Measurements from ENCODE around the gene GALNT14. TPM values are rescaled to one million over a fixed set of nuclear protein-coding genes. Genes with fewer than 3 reads are reported as not detected.

The GALNT14 gene
- total and polyA plus RNA-seq, 9 donors = 0.28 to 9.8 (median 1.6) TPM; not detected in 3

DNA sequence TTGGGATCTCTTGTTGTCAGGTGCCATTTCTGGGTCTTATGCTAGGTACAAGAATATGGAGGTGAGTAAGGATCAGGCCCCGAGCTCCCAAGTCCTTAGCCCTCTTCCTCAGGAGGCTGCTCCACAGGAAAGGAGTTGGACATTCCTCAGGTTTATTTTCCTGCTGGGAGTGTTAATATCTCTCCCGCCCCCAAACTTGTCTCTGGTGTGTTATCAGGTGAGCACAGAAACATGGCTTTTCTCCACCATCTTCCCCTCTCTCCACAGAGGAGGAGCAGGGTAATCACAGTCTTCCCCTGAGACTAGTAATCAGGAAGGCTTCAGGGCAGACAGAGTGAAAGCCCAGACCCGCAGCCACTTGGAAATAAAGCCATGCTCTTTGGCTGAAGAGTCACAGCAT, 257.7 kb downstream of the GALNT14 start:
- no peaks in the 10 kb centered on the region for H3K9me3 ChIP-seq
- H3K27ac ChIP-seq = no peak overlapping the region
- H3K4me1 ChIP-seq (ENCODE audit: insufficient read depth) = no peaks in the 10 kb centered on the region
- no peak overlapping the region for H3K4me3 ChIP-seq
- H3K36me3 ChIP-seq = no peaks in the 10 kb centered on the region
- WGBS, 3 donors = 56 to 73% (median 56%) methylated on average over 3 of the region's 3 CpGs
- H3K27me3 ChIP-seq = no peaks in the 10 kb centered on the region
- TF ChIP-seq EP300 (IDR thresholded peaks at IDR 0.05) = no peak
- no peak for TF ChIP-seq POLR2A (IDR thresholded peaks at IDR 0.05)
- intact Hi-C loops (cut with DNase I) = no loop called here
- DNase-seq = no peak

DNA sequence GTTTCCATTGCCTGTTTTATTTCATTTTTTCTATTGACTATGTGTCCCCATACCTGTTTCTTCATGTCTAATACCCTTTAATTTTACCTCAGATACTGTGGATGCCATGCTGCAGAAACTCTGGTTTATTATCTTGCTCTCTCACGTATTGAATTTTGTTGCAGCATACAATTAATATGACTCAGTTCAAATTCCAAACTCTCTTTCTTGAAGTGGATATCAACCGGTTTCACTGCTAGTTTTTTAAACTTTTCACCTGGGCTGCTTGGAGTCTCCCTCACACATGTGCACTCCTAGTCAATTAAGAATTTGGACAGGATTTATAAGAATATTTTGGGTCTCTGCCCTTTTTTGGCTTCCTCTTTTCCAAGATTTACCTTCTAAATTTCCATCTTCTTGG, 260.4 kb downstream of the GALNT14 start:
- H3K9me3 ChIP-seq = no peaks in the 10 kb centered on the region
- no peak for DNase-seq
- no peaks in the 10 kb centered on the region for H3K27me3 ChIP-seq
- H3K4me3 ChIP-seq = no peak overlapping the region
- TF ChIP-seq POLR2A (IDR thresholded peaks at IDR 0.05) = no peak
- no peak for TF ChIP-seq EP300 (IDR thresholded peaks at IDR 0.05)
- TF ChIP-seq, protein P1, sequence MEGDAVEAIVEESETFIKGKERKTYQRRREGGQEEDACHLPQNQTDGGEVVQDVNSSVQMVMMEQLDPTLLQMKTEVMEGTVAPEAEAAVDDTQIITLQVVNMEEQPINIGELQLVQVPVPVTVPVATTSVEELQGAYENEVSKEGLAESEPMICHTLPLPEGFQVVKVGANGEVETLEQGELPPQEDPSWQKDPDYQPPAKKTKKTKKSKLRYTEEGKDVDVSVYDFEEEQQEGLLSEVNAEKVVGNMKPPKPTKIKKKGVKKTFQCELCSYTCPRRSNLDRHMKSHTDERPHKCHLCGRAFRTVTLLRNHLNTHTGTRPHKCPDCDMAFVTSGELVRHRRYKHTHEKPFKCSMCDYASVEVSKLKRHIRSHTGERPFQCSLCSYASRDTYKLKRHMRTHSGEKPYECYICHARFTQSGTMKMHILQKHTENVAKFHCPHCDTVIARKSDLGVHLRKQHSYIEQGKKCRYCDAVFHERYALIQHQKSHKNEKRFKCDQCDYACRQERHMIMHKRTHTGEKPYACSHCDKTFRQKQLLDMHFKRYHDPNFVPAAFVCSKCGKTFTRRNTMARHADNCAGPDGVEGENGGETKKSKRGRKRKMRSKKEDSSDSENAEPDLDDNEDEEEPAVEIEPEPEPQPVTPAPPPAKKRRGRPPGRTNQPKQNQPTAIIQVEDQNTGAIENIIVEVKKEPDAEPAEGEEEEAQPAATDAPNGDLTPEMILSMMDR (IDR thresholded peaks at IDR 0.05) = no peak
- no peak overlapping the region for H3K27ac ChIP-seq
- no peaks in the 10 kb centered on the region for H3K36me3 ChIP-seq
- H3K4me1 ChIP-seq (ENCODE audit: insufficient read depth) = no peaks in the 10 kb centered on the region
- 42 to 51% (median 50%) methylated on average over 2 of the region's 2 CpGs for WGBS, 3 donors
- intact Hi-C loops (cut with DNase I) = no loop called here

DNA sequence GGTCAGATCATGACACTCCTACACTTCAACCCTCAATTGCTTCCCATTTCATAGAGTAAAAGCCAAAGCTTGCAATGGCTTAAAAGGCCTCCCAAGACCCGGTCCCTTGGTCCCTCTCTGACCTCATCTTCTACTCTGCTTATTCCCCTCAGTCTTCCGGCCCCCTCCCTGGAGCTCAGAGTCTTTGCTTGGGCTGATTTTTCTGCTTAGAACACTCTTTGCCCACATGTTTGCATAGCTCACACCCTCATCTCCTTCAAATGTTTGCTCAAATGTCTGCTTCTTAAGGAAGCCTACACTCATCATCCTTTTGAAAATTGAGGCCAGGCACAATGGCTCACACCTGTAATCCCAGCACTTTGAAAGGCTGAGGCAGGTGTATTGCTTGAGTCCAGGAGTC, 265.4 kb downstream of the GALNT14 start:
- H3K27ac ChIP-seq = no peak overlapping the region
- TF ChIP-seq, protein P1 (IDR thresholded peaks at IDR 0.05) = no peak
- no peak for TF ChIP-seq EP300 (IDR thresholded peaks at IDR 0.05)
- no peak for TF ChIP-seq POLR2A (IDR thresholded peaks at IDR 0.05)
- H3K27me3 ChIP-seq = no peaks in the 10 kb centered on the region
- intact Hi-C loops (cut with DNase I) = no loop called here
- H3K36me3 ChIP-seq = no peaks in the 10 kb centered on the region
- H3K4me3 ChIP-seq = no peak overlapping the region
- H3K4me1 ChIP-seq (ENCODE audit: insufficient read depth) = no peaks in the 10 kb centered on the region
- no peak for DNase-seq
- WGBS, 3 donors = 65 to 71% (median 66%) methylated on average over 2 of the region's 2 CpGs
- no peaks in the 10 kb centered on the region for H3K9me3 ChIP-seq

DNA sequence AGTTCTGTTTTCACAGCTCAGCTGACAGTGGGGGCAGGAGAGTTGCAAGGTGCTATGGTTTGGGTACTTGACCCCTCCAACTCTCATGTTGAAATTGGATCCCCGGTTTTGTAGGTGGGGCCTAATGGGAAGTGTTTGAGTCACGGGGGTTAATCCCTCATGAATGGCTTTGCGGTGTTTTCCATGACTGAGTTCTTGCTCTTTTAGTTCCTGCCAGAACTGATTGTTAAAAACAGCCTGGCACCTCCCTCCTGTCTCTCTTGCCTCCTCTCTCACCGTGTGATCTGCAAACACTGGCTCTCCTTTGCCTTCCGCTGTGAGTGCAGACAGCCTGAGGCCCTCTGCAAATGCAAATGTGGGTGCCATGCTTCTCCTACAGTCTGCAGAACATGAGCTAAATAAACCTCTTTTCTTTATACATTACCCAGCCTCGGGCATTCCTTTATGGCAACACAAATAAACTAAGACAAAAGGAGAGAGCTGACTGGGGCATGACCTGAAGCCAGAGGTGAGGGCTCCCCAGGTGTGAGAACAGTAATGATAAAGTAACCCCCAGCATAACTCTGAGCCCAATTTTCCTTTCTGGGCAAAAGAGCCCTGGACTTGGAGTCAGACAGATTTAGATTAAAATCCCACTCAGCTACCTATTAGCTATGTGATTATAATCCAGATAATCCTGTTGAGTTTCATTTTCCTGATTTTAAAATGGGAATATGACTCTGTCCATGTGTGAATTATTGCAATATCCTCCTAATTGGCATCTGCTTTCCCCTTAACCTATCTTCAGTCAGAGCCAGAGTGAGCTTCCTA, 266.1 kb downstream of the GALNT14 start:
- DNase-seq = no peak
- H3K4me3 ChIP-seq = no peak overlapping the region
- no peaks in the 10 kb centered on the region for H3K36me3 ChIP-seq
- 27 to 29% (median 28%) methylated on average over 6 of the region's 6 CpGs for WGBS, 3 donors
- intact Hi-C loops (cut with DNase I) = no loop called here
- H3K27ac ChIP-seq = no peak overlapping the region
- H3K27me3 ChIP-seq = no peaks in the 10 kb centered on the region
- H3K9me3 ChIP-seq = no peaks in the 10 kb centered on the region
- no peaks in the 10 kb centered on the region for H3K4me1 ChIP-seq (ENCODE audit: insufficient read depth)
- TF ChIP-seq, protein P1 (IDR thresholded peaks at IDR 0.05) = no peak
- no peak for TF ChIP-seq POLR2A (IDR thresholded peaks at IDR 0.05)
- no peak for TF ChIP-seq EP300 (IDR thresholded peaks at IDR 0.05)

DNA sequence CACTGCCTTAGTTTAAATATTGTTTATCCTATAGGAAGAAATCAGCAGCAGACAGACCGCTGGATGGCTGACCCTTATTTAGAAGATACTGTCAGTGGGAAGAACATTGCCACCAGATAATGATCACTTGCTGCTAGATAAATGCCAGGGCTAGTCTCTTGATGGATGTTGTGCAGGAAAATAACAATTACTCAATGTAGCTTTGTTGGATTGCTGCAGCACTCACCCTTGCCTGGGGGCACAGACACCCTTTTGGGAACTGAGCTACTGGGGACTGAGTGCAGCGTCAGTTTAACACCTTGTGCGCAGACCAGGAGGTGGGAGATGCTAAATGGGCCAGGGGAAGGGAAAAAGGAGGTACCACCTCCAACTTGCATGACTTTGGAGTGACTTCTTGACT, 266.8 kb downstream of the GALNT14 start:
- Histone ChIP-seq H3K4me1 (ENCODE audit: insufficient read depth) (no peaks in the 10 kb centered on the region), H3K36me3 (no peaks in the 10 kb centered on the region), H3K27ac (no peak overlapping the region), H3K27me3 (no peaks in the 10 kb centered on the region), H3K9me3 (no peaks in the 10 kb centered on the region), H3K4me3 (no peak overlapping the region)
- no peak for DNase-seq
- intact Hi-C loops (cut with DNase I) = no loop called here
- TF ChIP-seq, protein P1 (IDR thresholded peaks at IDR 0.05) = no peak
- no peak for TF ChIP-seq POLR2A (IDR thresholded peaks at IDR 0.05)
- no peak for TF ChIP-seq EP300 (IDR thresholded peaks at IDR 0.05)
- WGBS, 3 donors = 42 to 55% (median 49%) methylated on average over 3 of the region's 3 CpGs

All from ovary (tissue), 9 donors.